Mesendoderm (in vitro differentiated cells): ENCODE measurements around the gene GPX2.

Experiments used
- DNase-seq: peaks from one replicate; pipeline ENCODE4 v3.0.0; 2013
- H2AK5ac ChIP-seq: 2 replicates; pipeline ENCODE4 v1.6.1; 2013; ENCODE audit warnings: low read length, inconsistent platforms
- H2BK120ac ChIP-seq: 2 replicates; pipeline ENCODE4 v1.6.1; 2013; ENCODE audit warnings: low read depth, mild to moderate bottlenecking, low read length, moderate library complexity, mixed read lengths
- H2BK15ac ChIP-seq: replicated peaks from 2 replicates; pipeline ENCODE4 v1.6.1; 2013; ENCODE audit warnings: low read depth, mild to moderate bottlenecking, moderate library complexity
- H2BK5ac ChIP-seq: 2 replicates; pipeline ENCODE4 v1.6.1; 2013; ENCODE audit warnings: low read length, inconsistent platforms
- H3K18ac ChIP-seq: 2 replicates; pipeline ENCODE4 v1.6.1; 2013; ENCODE audit warnings: mild to moderate bottlenecking, low read length, mixed read lengths
- H3K23ac ChIP-seq: one replicate; pipeline ENCODE4 v1.6.1; 2013; ENCODE audit warnings: low read length
- H3K27ac ChIP-seq: 2 replicates; pipeline ENCODE4 v1.5.1; 2013; ENCODE audit warnings: low read depth, mild to moderate bottlenecking, inconsistent platforms, low read length, moderate library complexity
- H3K27me3 ChIP-seq: 2 replicates; pipeline ENCODE4 v1.6.1; 2013; ENCODE audit warnings: low read length, control low read depth, mild to moderate bottlenecking, inconsistent platforms; ENCODE audit not compliant: insufficient read depth, poor library complexity
- H3K36me3 ChIP-seq: 2 replicates; pipeline ENCODE4 v1.6.1; 2013; ENCODE audit warnings: low read length, inconsistent platforms; ENCODE audit not compliant: control insufficient read depth, insufficient read depth
- H3K4ac ChIP-seq: one replicate; pipeline ENCODE4 v1.6.1; 2013; ENCODE audit warnings: low read depth, mild to moderate bottlenecking, low read length, moderate library complexity
- H3K4me1 ChIP-seq: 2 replicates; pipeline ENCODE4 v1.6.1; 2013; ENCODE audit warnings: low read depth, low read length, inconsistent platforms; ENCODE audit not compliant: control insufficient read depth
- H3K4me2 ChIP-seq: 2 replicates; pipeline ENCODE4 v1.6.1; 2013; ENCODE audit warnings: low read length
- H3K4me3 ChIP-seq: 2 replicates; pipeline ENCODE4 v1.5.1; 2013; ENCODE audit warnings: mild to moderate bottlenecking, low read length
- H3K56ac ChIP-seq: one replicate; pipeline ENCODE4 v1.6.1; 2013; ENCODE audit warnings: low read length
- H3K79me1 ChIP-seq: 2 replicates; pipeline ENCODE4 v1.6.1; 2013; ENCODE audit warnings: low read length, inconsistent platforms
- H3K79me2 ChIP-seq: 2 replicates; pipeline ENCODE4 v1.6.1; 2013; ENCODE audit warnings: mild to moderate bottlenecking, low read length; ENCODE audit not compliant: control insufficient read depth, insufficient read depth
- H3K9ac ChIP-seq: 2 replicates; pipeline ENCODE4 v1.6.1; 2013; ENCODE audit warnings: low read length, inconsistent platforms
- H4K5ac ChIP-seq: one replicate; pipeline ENCODE4 v1.6.1; 2013; ENCODE audit warnings: low read length
- H4K8ac ChIP-seq: one replicate; pipeline ENCODE4 v1.6.1; 2013; ENCODE audit warnings: low read depth, mild to moderate bottlenecking, control low read depth, low read length, moderate library complexity
- WGBS: extraction: QIAGEN DNeasy Blood & Tissue Kit; methylation state at CpG from one replicate; pipeline ENCODE4 v1.1.7; 2013; ENCODE audit warnings: low lambda C conversion rate, missing lambda C conversion rate; ENCODE audit not compliant: insufficient coverage; ENCODE audit errors: extremely low coverage; 5-methylcytosine and 5-hydroxymethylcytosine counted together

GPX2 gene

DNA sequence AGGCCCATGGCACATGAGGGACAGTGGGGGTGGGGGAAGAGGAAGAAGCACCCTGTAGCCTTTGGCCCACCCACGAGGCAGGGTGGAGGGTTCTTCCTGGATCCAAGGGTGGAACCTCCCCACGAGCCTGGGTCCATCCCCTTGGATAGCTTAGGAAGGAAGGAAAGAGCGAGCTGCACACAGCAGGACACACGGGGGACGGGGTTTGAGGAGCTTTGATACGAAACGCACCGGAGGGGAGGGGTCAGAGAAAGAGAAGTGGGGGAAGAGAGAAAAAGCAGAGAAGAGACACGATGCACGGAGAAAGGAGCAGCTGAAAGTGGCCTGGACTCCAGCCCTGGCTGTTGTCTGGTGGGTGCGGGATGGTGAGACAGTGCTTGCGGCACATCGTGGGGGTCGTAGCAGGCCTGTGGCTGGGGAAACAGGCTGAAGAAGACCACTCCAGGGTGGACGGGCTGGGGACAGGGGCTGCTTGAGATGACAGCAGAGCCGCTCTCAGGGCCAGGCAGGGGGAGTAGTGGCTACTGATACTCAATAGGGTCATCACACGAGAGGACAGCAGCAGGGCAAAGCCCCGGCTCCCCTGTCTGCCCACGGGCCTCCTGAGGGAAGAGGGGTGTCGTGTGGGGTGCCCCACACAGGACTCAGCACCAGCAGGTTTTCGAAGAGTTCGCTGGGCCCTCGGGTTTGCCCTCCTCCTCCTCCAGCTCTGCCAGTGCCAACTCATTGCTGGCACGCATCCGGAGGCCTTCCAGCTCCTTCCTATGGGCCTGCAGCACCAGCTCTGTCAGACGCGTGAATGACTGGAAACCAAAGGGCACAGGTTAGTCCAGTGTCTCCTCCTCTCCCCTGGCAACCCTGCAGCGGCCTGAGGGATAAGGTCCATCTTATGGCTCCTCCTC, 5.4 kb upstream of the GPX2 start:
- no peak overlapping the region for H3K23ac ChIP-seq
- no peak overlapping the region for H4K8ac ChIP-seq
- no peaks in the 10 kb centered on the region for H3K79me1 ChIP-seq
- H4K5ac ChIP-seq, result no peak overlapping the region
- H3K4me1 ChIP-seq, result no peaks in the 10 kb centered on the region
- no peak overlapping the region for H2BK5ac ChIP-seq
- no peak for DNase-seq
- H2AK5ac ChIP-seq, result no peak overlapping the region
- H3K18ac ChIP-seq, result no peak overlapping the region
- no peaks in the 10 kb centered on the region for H3K79me2 ChIP-seq
- no peak overlapping the region for H3K56ac ChIP-seq
- peaks cover 21% of the 10 kb centered on the region for H3K36me3 ChIP-seq
- no CpG with 5 or more reads among the region's 28 CpGs for WGBS
- H3K4me2 ChIP-seq, result no peak overlapping the region
- no peak overlapping the region for H3K27ac ChIP-seq
- no peak overlapping the region for H2BK15ac ChIP-seq
- no peaks in the 10 kb centered on the region for H3K27me3 ChIP-seq
- H3K4ac ChIP-seq, result no peak overlapping the region
- no peak overlapping the region for H3K9ac ChIP-seq
- no peak overlapping the region for H2BK120ac ChIP-seq
- no peak overlapping the region for H3K4me3 ChIP-seq

DNA sequence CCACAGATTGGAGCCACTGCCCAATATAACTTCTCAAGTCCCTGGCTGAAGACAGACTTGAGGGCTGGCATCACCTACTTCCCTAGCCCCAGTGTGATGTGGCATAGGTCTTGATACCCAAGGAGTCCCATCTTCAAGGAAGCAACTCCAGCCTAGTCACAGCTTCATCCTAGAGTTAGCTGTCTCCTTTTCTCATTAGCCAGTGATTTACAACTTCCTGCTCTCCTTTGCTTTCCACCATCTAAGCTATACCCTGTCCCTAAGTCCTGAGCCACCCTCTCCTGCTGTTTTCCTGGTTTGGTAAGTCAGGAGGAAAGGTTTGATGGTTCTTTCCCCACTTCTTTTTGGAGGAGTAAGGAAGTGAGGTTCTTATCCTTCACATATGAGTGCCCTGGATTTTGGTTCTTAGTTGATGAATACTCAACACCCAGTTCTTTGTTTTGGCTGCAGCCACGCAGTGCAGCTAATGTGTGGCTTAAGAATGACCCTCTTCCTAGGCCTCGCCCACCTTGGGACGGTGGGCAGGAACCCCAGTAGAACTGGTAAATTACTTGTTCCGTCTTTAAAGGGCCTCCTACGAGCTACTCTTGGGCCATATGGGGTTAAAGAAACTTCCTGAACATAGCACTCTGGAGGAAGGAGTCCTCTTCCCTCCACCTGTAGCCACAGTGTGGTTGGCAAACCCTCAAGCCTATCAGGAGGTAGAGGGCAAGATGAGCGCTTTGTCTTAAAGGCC, 3.9 kb upstream of the GPX2 start:
- no CpG with 5 or more reads among the region's 6 CpGs for WGBS
- Histone ChIP-seq H2BK5ac (no peak overlapping the region), H3K18ac (no peak overlapping the region)

DNA sequence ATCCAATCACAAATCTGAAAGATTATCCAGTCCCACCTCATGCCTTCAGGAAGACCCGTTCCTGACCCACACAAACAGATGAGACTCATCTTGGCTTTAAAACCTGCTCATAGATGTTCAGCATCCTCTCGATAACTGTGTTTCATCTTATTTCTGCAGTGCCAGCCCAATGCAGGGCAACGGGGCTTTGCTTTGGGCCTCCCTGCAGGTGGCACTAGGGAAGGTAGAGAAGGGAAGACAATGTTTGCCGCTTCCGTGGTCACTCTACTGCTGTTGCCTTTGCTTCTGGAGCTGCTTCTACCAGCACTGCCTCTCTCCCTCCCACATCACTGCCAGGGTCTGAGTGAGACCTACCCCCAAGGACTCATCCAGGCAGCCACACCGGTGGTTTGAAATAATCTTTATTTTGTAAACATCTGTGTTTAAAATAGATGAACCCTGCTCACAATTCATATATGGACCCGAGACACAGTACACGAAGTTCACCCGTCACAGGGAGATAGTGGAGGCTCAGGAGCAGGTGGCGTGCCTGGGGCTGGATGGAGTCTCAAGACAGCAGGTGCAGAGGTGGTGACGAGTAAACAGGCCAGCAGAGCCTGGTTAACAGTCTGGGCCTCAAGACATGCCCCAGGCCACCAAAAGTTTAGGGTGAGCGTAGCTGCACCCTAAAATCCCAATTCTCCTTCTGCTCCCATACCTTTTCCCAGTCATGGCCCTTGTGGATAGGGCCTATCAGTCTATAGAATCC, 3.1 kb upstream of the GPX2 start:
- Histone ChIP-seq H3K9ac (no peak overlapping the region), H2BK15ac (no peak overlapping the region), H3K4me2 (no peak overlapping the region), H3K79me1 (no peaks in the 10 kb centered on the region), H2BK120ac (no peak overlapping the region), H3K4me3 (no peak overlapping the region), H4K5ac (no peak overlapping the region), H2AK5ac (no peak overlapping the region), H3K79me2 (no peaks in the 10 kb centered on the region), H3K18ac (no peak overlapping the region), H3K56ac (no peak overlapping the region), H2BK5ac (no peak overlapping the region), H3K4ac (no peak overlapping the region), H3K27me3 (no peaks in the 10 kb centered on the region), H3K23ac (no peak overlapping the region), H3K27ac (no peak overlapping the region), H3K36me3 (peaks cover 7% of the 10 kb centered on the region), H4K8ac (no peak overlapping the region), H3K4me1 (no peaks in the 10 kb centered on the region)
- WGBS, result no CpG with 5 or more reads among the region's 12 CpGs
- no peak for DNase-seq

More for the DNA sequence above, 3.9 kb upstream of the GPX2 start:
- no peaks in the 10 kb centered on the region for H3K4me1 ChIP-seq
- H3K27ac ChIP-seq, result no peak overlapping the region
- H3K79me2 ChIP-seq, result no peaks in the 10 kb centered on the region
- H3K79me1 ChIP-seq, result no peaks in the 10 kb centered on the region
- H3K4me3 ChIP-seq, result no peak overlapping the region
- no peak overlapping the region for H3K23ac ChIP-seq
- H2BK120ac ChIP-seq, result no peak overlapping the region
- no peak overlapping the region for H4K5ac ChIP-seq
- H4K8ac ChIP-seq, result no peak overlapping the region
- DNase-seq, result no peak
- H3K27me3 ChIP-seq, result no peaks in the 10 kb centered on the region
- H3K56ac ChIP-seq, result no peak overlapping the region
- H3K36me3 ChIP-seq, result peaks cover 14% of the 10 kb centered on the region
- no peak overlapping the region for H2AK5ac ChIP-seq
- no peak overlapping the region for H3K4ac ChIP-seq
- H3K4me2 ChIP-seq, result no peak overlapping the region
- H3K9ac ChIP-seq, result no peak overlapping the region
- H2BK15ac ChIP-seq, result no peak overlapping the region

DNA sequence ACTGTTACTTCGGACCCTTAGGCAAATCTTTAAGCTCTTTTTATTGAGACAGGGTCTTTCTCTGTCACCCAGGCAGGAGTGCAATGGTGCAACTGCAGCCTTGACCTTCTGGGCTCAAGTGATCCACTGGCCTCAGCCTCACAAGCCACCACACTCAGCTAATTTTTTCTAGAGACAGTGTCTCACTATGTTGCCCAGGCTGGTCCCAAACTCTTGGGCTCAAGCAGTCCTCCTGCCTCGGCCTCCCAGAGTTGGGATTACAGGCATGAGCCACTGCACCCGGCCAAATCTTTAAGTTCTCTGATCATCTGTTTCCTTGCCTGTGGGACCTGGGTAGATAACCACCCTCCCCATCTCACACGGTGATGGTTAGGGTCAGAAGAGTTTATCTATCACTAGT, 2.3 kb upstream of the GPX2 start:
- H3K9ac ChIP-seq, result no peak overlapping the region
- no peak overlapping the region for H2BK15ac ChIP-seq
- H3K18ac ChIP-seq, result no peak overlapping the region
- H2BK5ac ChIP-seq, result no peak overlapping the region
- H3K4me2 ChIP-seq, result no peak overlapping the region
- peaks cover 4% of the 10 kb centered on the region for H3K36me3 ChIP-seq
- H3K4me3 ChIP-seq, result no peak overlapping the region
- H3K27ac ChIP-seq, result no peak overlapping the region
- H3K56ac ChIP-seq, result no peak overlapping the region
- H2BK120ac ChIP-seq, result no peak overlapping the region
- H3K4ac ChIP-seq, result no peak overlapping the region
- H4K8ac ChIP-seq, result no peak overlapping the region
- H3K79me2 ChIP-seq, result no peaks in the 10 kb centered on the region
- no peaks in the 10 kb centered on the region for H3K79me1 ChIP-seq
- no peak overlapping the region for H3K23ac ChIP-seq
- no peak overlapping the region for H4K5ac ChIP-seq
- no peak for DNase-seq
- no CpG with 5 or more reads among the region's 4 CpGs for WGBS
- no peaks in the 10 kb centered on the region for H3K27me3 ChIP-seq
- H3K4me1 ChIP-seq, result no peaks in the 10 kb centered on the region
- H2AK5ac ChIP-seq, result no peak overlapping the region

DNA sequence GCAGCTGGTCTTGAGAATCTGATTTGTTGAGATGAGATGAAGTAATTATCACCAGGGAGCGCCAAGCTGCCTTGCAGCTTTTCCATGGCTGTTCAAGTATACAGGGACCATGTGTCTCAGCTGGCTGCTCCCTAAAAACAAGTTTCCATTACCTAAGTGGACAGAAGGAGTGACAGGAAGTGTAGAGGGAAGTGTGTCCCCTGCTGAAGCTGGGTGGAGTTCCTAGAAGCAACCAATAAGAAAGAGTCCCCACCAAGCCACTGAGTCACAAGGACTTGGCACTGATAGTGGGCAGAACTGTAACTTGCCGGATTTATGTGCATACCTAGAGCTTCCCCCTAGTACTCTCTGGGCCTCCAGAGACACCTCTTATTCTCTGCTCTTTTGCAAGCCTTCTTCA, 1.5 kb upstream of the GPX2 start:
- no peak for DNase-seq
- Histone ChIP-seq H3K4me1 (no peaks in the 10 kb centered on the region), H3K4ac (no peak overlapping the region), H4K8ac (no peak overlapping the region), H3K18ac (no peak overlapping the region), H3K56ac (no peak overlapping the region), H2BK15ac (no peak overlapping the region), H3K4me3 (no peak overlapping the region), H3K4me2 (no peak overlapping the region), H2AK5ac (no peak overlapping the region), H2BK120ac (no peak overlapping the region), H3K79me1 (no peaks in the 10 kb centered on the region), H3K27ac (no peak overlapping the region), H2BK5ac (no peak overlapping the region), H3K23ac (no peak overlapping the region), H3K9ac (no peak overlapping the region), H3K36me3 (peaks cover 2% of the 10 kb centered on the region), H3K27me3 (no peaks in the 10 kb centered on the region), H4K5ac (no peak overlapping the region), H3K79me2 (no peaks in the 10 kb centered on the region)
- no CpG with 5 or more reads among the region's 2 CpGs for WGBS
